Liver (tissue), 9 donors: ENCODE measurements around the gene RNF183. TPM values are rescaled to one million over a fixed set of nuclear protein-coding genes. Genes with fewer than 3 reads are reported as not detected.

Experiments
- DNase-seq: peaks from one replicate; pipeline ENCODE4 v3.0.0-alpha.2; 2017; ENCODE audit warnings: low spot score
- H3K27ac ChIP-seq, 2 donors: one replicate each; pipeline ENCODE4 v1.7.0; 2013; ENCODE audit warnings: inconsistent platforms in 2 of 2, low read length in 2 of 2, control low read depth in 1 of 2, low read depth in 1 of 2, mild to moderate bottlenecking in 1 of 2
- H3K27me3 ChIP-seq, 4 donors: one replicate each; pipeline versions ENCODE4 v1.6.1 to v1.7.0; 2013; ENCODE audit warnings: low read length in 3 of 4, inconsistent platforms in 1 of 4, mild to moderate bottlenecking in 1 of 4, moderate library complexity in 1 of 4; ENCODE audit not compliant: control insufficient read depth in 4 of 4, insufficient read depth in 4 of 4
- H3K36me3 ChIP-seq, 4 donors: one replicate each; pipeline versions ENCODE4 v1.6.1 to v1.7.0; 2013; ENCODE audit warnings: low read length in 3 of 4, mild to moderate bottlenecking in 3 of 4, low read depth in 1 of 4, moderate library complexity in 1 of 4; ENCODE audit not compliant: control insufficient read depth in 4 of 4, insufficient read depth in 3 of 4
- H3K4me1 ChIP-seq, 4 donors: one replicate each; pipeline versions ENCODE4 v1.6.1 to v1.7.0; 2013; ENCODE audit warnings: low read length in 3 of 4, mild to moderate bottlenecking in 3 of 4, moderate library complexity in 1 of 4; ENCODE audit not compliant: control insufficient read depth in 4 of 4, insufficient read depth in 4 of 4
- H3K4me3 ChIP-seq, 3 donors: one replicate each; pipeline versions ENCODE4 v1.6.1 to v1.7.0; 2013; ENCODE audit warnings: low read length in 3 of 3, control low read depth in 1 of 3, low read depth in 1 of 3, mild to moderate bottlenecking in 1 of 3
- H3K9ac ChIP-seq, 2 donors: one replicate each; pipeline ENCODE4 v1.7.0; 2013; ENCODE audit warnings: low read length in 2 of 2, mild to moderate bottlenecking in 2 of 2, moderate library complexity in 2 of 2, control low read depth in 1 of 2, low read depth in 1 of 2
- H3K9me3 ChIP-seq, 4 donors: one replicate each; pipeline versions ENCODE4 v1.6.1 to v1.7.0; 2013; ENCODE audit warnings: low read length in 3 of 4; ENCODE audit not compliant: control insufficient read depth in 4 of 4
- CTCF ChIP-seq: fragments of 150-350 bp; IDR thresholded peaks from 2 replicates; pipeline ENCODE4 v1.5.1; 2017; ENCODE audit warnings: improper control_type of control experiment, low read depth, low read length; ENCODE audit not compliant: missing input control
- EGR1 ChIP-seq, 2 donors: IDR thresholded peaks; 2 replicates each; pipeline ENCODE4 v1.6.1; 2016 to 2018; ENCODE audit warnings: antibody characterized with exemption in 2 of 2, low read depth in 2 of 2
- FOXA1 ChIP-seq: IDR thresholded peaks from 2 replicates; pipeline ENCODE4 v1.6.1; 2016; ENCODE audit warnings: antibody characterized with exemption
- FOXA2 ChIP-seq: IDR thresholded peaks from 2 replicates; pipeline ENCODE4 v1.6.1; 2016; ENCODE audit warnings: antibody characterized with exemption
- GABPA ChIP-seq, 2 donors: IDR thresholded peaks in 1 of 2; conservative IDR thresholded peaks in 1 of 2; 2 replicates each; pipeline ENCODE4 v1.6.1; 2016; ENCODE audit warnings: antibody characterized with exemption in 2 of 2, mild to moderate bottlenecking in 1 of 2, moderate library complexity in 1 of 2
- HNF4A ChIP-seq, 2 donors: conservative IDR thresholded peaks; 2 replicates each; pipeline ENCODE4 v1.6.1; 2016; ENCODE audit warnings: antibody characterized with exemption in 2 of 2, mild to moderate bottlenecking in 2 of 2
- JUND ChIP-seq, 2 donors: IDR thresholded peaks; 2 replicates each; pipeline ENCODE4 v1.6.1; 2016; ENCODE audit warnings: antibody characterized with exemption in 2 of 2
- MAX ChIP-seq: IDR thresholded peaks from 2 replicates; pipeline ENCODE4 v1.6.1; 2016; ENCODE audit warnings: antibody characterized with exemption
- NR2F2 ChIP-seq: IDR thresholded peaks from 2 replicates; pipeline ENCODE4 v1.6.1; 2016; ENCODE audit warnings: antibody characterized with exemption
- RAD21 ChIP-seq, 2 donors: IDR thresholded peaks; 2 replicates each; pipeline ENCODE4 v1.6.1; 2016; ENCODE audit warnings: antibody characterized with exemption in 2 of 2, mild to moderate bottlenecking in 2 of 2
- REST ChIP-seq: IDR thresholded peaks from 2 replicates; pipeline ENCODE4 v1.6.1; 2016; ENCODE audit warnings: antibody characterized with exemption, mild to moderate bottlenecking
- RXRA ChIP-seq, 2 donors: IDR thresholded peaks; 2 replicates each; pipeline ENCODE4 v1.6.1; 2017 to 2018; ENCODE audit warnings: antibody characterized with exemption in 2 of 2, mild to moderate bottlenecking in 1 of 2
- SP1 ChIP-seq: IDR thresholded peaks from 2 replicates; pipeline ENCODE4 v1.6.1; 2018; ENCODE audit warnings: antibody characterized with exemption, mild to moderate bottlenecking
- TAF1 ChIP-seq: conservative IDR thresholded peaks from 2 replicates; pipeline ENCODE4 v1.6.1; 2016; ENCODE audit warnings: antibody characterized with exemption, mild to moderate bottlenecking
- YY1 ChIP-seq: IDR thresholded peaks from 2 replicates; pipeline ENCODE4 v1.6.1; 2016; ENCODE audit warnings: antibody characterized with exemption, mild to moderate bottlenecking
- ZBTB33 ChIP-seq: IDR thresholded peaks from 2 replicates; pipeline ENCODE4 v1.6.1; 2016; ENCODE audit warnings: antibody characterized with exemption
- WGBS: extraction: QIAGEN DNeasy Blood & Tissue Kit; methylation state at CpG from one replicate; pipeline ENCODE4 v1.1.7; 2013; 5-methylcytosine and 5-hydroxymethylcytosine counted together
- polyA plus RNA-seq, 2 donors: library from polyadenylated mRNA; stranded (reverse) in 1 of 2; unstranded in 1 of 2; fragments of 200-250 nt in 1 of 2; fragments of >200 nt in 1 of 2; fragmentation: Nextera tagmentation in 1 of 2; extraction: Ambion mirVana in 1 of 2; gene quantifications; one replicate each; pipeline versions ENCODE4 v1.2.1 to v1.2.3, GENCODE V29; 2013 to 2015
- total RNA-seq, 2 donors: library from RNA; depleted of rRNA; stranded (reverse); fragments of >200 nt; gene quantifications; one replicate each; pipeline ENCODE4 v1.2.3, GENCODE V29; 2014
- donor health status: healthy.
- donor health status: healthy.
- donor health status: healthy.
- donor health status: healthy.
- donor health status: healthy.

The RNF183 gene
- total and polyA plus RNA-seq, 4 donors, result 0.07 TPM; not detected in 3

- DNase-seq, result no peak
- H3K27ac ChIP-seq, result no peak overlapping the region
- 98% methylated on average over 3 of the region's 3 CpGs for WGBS
- H3K4me3 ChIP-seq, result no peak overlapping the region
- no peaks in the 10 kb centered on the region for H3K36me3 ChIP-seq
- no peaks in the 10 kb centered on the region for H3K4me1 ChIP-seq
- H3K9me3 ChIP-seq, result no peaks in the 10 kb centered on the region
- TF ChIP-seq GABPA (IDR thresholded peaks at IDR 0.05 in 1 of 2, conservative IDR thresholded peaks at IDR 0.05 in 1 of 2) (no peak), HNF4A (conservative IDR thresholded peaks at IDR 0.05) (no peak), NR2F2 (no peak)
- H3K27me3 ChIP-seq, result no peaks in the 10 kb centered on the region
- no peak overlapping the region for H3K9ac ChIP-seq
These were observed 25.0 kb upstream of the RNF183 start for GRCh38 chr9:113328045-113328782.

- H3K36me3 ChIP-seq, result no peaks in the 10 kb centered on the region
- no peak for DNase-seq
- WGBS, result 98% methylated on average over 4 of the region's 4 CpGs
These were observed 23.1 kb upstream of the RNF183 start for GRCh38 chr9:113326230-113326629.

More at GRCh38 chr9:113326230-113326629, 23.1 kb upstream of the RNF183 start:
- no peaks in the 10 kb centered on the region for H3K4me1 ChIP-seq
- no peaks in the 10 kb centered on the region for H3K9me3 ChIP-seq
- H3K4me3 ChIP-seq, result no peak overlapping the region
- no peaks in the 10 kb centered on the region for H3K27me3 ChIP-seq
- TF ChIP-seq FOXA1 (no peak), MAX (no peak), ZBTB33 (no peak), FOXA2 (no peak), CTCF (no peak), YY1 (no peak), SP1 (no peak), NR2F2 (no peak), JUND (IDR thresholded peaks at IDR 0.05) (no peak), RXRA (IDR thresholded peaks at IDR 0.05) (no peak), GABPA (IDR thresholded peaks at IDR 0.05 in 1 of 2, conservative IDR thresholded peaks at IDR 0.05 in 1 of 2) (no peak), REST (no peak), RAD21 (IDR thresholded peaks at IDR 0.05) (no peak), EGR1 (IDR thresholded peaks at IDR 0.05; ENCODE audit: low read depth in 2 of 2) (no peak), TAF1 (no peak)
- H3K27ac ChIP-seq, result no peak overlapping the region
- no peak overlapping the region for H3K9ac ChIP-seq
